ENCODE measurements around the gene ADGRV1. TPM values are rescaled to one million over a fixed set of nuclear protein-coding genes. Genes with fewer than 3 reads are reported as not detected.
"Not testable (repeated sequence)": the region's sequence is repeated elsewhere in the genome, so short reads cannot be mapped to it uniquely, and the experiment has no call there.

Gene ADGRV1
- total RNA-seq, 4 donors from 2014 or later: 0.08 to 0.87 (median 0.41) TPM

GRCh38 chr5:90965110-90965685 is 406.6 kb downstream of the ADGRV1 start:
- Histone ChIP-seq H3K9me3 (peaks cover 0 to 7% (median 0%) of the 10 kb centered on the region in 3 donors), H3K36me3 (no peaks in the 10 kb centered on the region), H3K4me3 (no peak overlapping the region), H3K27me3 (no peaks in the 10 kb centered on the region), H3K27ac (no peak overlapping the region), H3K4me1 (no peaks in the 10 kb centered on the region)
- no peak for ATAC-seq
- WGBS, 2 donors (ENCODE audit: low coverage in 1 of 2): 86 to 95% methylated on average over 7 of the region's 7 CpGs
- TF ChIP-seq EP300 (IDR thresholded peaks at IDR 0.05) (no peak), POLR2AphosphoS5 (IDR thresholded peaks at IDR 0.05) (no peak), CTCF (IDR thresholded peaks at IDR 0.05) (no peak), POLR2A (IDR thresholded peaks at IDR 0.05) (no peak)

DNA sequence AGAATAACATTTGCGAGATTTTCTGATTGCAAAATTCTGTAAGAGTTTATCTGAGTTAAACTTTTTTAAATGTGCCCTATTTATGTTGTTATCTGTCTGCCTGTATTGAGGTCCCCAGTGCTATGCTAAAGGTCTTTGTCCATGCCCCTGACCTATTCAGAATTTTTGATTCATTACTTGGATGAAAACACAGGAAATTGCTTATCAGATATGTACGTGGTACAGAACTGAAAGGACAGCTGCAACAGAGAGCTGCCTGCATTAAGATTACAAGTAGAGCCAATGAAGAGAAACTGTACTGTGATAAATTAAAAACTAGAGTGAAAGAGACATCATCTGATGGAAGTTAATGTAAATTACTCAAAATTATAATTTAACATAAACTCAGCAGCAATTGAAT is 408.8 kb downstream of the ADGRV1 start:
- no peak for ATAC-seq
- Histone ChIP-seq H3K4me1 (no peaks in the 10 kb centered on the region), H3K4me3 (no peak overlapping the region), H3K9me3 (peaks cover 0 to 10% (median 0%) of the 10 kb centered on the region in 3 donors), H3K27ac (no peak overlapping the region), H3K27me3 (no peaks in the 10 kb centered on the region), H3K36me3 (no peaks in the 10 kb centered on the region)
- TF ChIP-seq POLR2AphosphoS5 (IDR thresholded peaks at IDR 0.05) (no peak), POLR2A (IDR thresholded peaks at IDR 0.05) (no peak), EP300 (IDR thresholded peaks at IDR 0.05) (no peak), CTCF (IDR thresholded peaks at IDR 0.05) (no peak)
- 54 to 82% methylated on average over 2 of the region's 2 CpGs for whole genome bisulfite sequencing, 2 donors (ENCODE audit: low coverage in 1 of 2)

- Histone ChIP-seq H3K4me1 (no peaks in the 10 kb centered on the region), H3K4me3 (no peak overlapping the region), H3K27me3 (no peaks in the 10 kb centered on the region), H3K9me3 (peaks cover 0 to 10% (median 0%) of the 10 kb centered on the region in 3 donors), H3K27ac (no peak overlapping the region), H3K36me3 (no peaks in the 10 kb centered on the region)
- ATAC-seq: no peak
- WGBS, 2 donors (ENCODE audit: low coverage in 1 of 2): 29 to 58% methylated on average over 2 to 4 of the region's 4 CpGs
- no peak for TF ChIP-seq EP300 (IDR thresholded peaks at IDR 0.05)
- TF ChIP-seq POLR2AphosphoS5 (IDR thresholded peaks at IDR 0.05): no peak
- no peak for TF ChIP-seq CTCF (IDR thresholded peaks at IDR 0.05)
- TF ChIP-seq POLR2A (IDR thresholded peaks at IDR 0.05): no peak
Measured at GRCh38 chr5:90967851-90968250, 409.3 kb downstream of the ADGRV1 start.

- Histone ChIP-seq H3K36me3 (no peaks in the 10 kb centered on the region), H3K4me1 (no peaks in the 10 kb centered on the region), H3K9me3 (peaks cover 0 to 10% (median 0%) of the 10 kb centered on the region in 3 donors), H3K27ac (no peak overlapping the region), H3K4me3 (no peak overlapping the region), H3K27me3 (no peaks in the 10 kb centered on the region)
- no peak for ATAC-seq
- TF ChIP-seq EP300 (IDR thresholded peaks at IDR 0.05) (no peak), POLR2A (IDR thresholded peaks at IDR 0.05) (no peak), POLR2AphosphoS5 (IDR thresholded peaks at IDR 0.05) (no peak), CTCF (IDR thresholded peaks at IDR 0.05) (no peak)
Measured at GRCh38 chr5:90968319-90968718, 409.7 kb downstream of the ADGRV1 start.

DNA sequence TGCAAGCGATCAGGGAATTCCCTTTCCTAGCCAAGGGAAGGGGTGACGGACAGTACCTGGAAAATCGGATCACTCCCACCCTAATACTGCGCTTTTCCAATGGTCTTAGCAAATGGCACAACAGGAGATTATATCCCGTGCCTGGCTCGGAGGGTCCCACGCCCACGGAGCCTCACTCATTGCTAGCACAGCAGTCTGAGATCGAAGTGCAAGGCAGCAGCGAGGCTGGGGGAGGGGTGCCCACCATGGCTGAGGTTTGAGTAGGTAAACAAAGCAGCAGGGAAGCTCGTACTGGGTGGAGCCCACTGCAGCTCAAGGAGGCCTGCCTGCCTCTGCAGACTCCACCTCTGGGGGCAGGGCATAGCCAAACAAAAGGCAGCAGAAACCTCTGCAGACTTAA is 411.3 kb downstream of the ADGRV1 start:
- 83 to 100% methylated on average over 2 to 7 of the region's 11 CpGs for WGBS, 2 donors (ENCODE audit: low coverage in 1 of 2)
- H3K4me1 ChIP-seq, H3K4me3 ChIP-seq, H3K9me3 ChIP-seq, ATAC-seq, H3K36me3 ChIP-seq, H3K27ac ChIP-seq, H3K27me3 ChIP-seq: not testable (repeated sequence)
